ENCODE results near the gene ATP5F1C.

The ATP5F1C gene

GRCh38 chr10:7853226-7853842, 65.4 kb downstream of the ATP5F1C start:
- no peak for ATAC-seq

GRCh38 chr10:7853890-7854289, 65.9 kb downstream of the ATP5F1C start:
- ATAC-seq, result no peak

- ATAC-seq, result no peak
Observed at GRCh38 chr10:7855205-7855604, 67.2 kb downstream of the ATP5F1C start.

- no peak for ATAC-seq
Observed at GRCh38 chr10:7856678-7857077, 68.7 kb downstream of the ATP5F1C start.

GRCh38 chr10:7857262-7857661, 69.3 kb downstream of the ATP5F1C start:
- ATAC-seq, result no peak
